OCI-LY7 (cell line): Measurements from ENCODE around the gene BUB3.

Experiments
- EZH2phosphoT487 ChIP-seq: fragments of 200-600 bp; sonication (generic); IDR thresholded peaks from 2 replicates; pipeline ENCODE4 v1.6.1; 2018; ENCODE audit warnings: low read depth, borderline replicate concordance, mild to moderate bottlenecking, mixed run types, antibody characterized with exemption, low read length, moderate library complexity, mixed read lengths
- TF ChIP-seq, protein P1 (sequence below): fragments of 200-600 bp; sonication (generic); conservative IDR thresholded peaks from 2 replicates; pipeline ENCODE4 v1.5.1; 2014; ENCODE audit warnings: mild to moderate bottlenecking, antibody characterized with exemption, low read length, moderate library complexity, mixed read lengths

DNA sequence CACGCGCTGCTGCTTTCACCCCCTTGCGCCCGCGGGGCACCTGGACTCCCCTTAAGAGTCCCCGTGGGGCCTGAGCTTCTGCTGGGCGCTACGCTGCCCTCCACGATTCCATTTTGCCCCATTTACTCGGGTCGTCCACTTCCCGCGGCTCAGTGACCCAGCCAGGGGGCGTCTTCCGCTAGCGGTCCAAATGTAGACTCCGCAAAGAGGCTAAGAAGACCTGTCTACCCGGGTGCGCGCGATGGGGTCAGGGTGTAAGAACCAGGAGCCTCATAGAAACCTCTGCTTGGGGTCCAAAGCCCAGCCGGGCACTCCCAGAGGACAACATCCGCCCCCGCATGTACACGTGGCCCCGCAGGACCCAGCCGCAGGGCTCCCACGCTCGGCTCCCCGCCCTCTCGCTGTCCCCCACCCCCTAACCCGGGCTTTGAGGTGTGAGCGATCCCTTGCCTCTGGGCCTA lies 11.5 kb upstream of the BUB3 start:
- TF ChIP-seq, protein P1, sequence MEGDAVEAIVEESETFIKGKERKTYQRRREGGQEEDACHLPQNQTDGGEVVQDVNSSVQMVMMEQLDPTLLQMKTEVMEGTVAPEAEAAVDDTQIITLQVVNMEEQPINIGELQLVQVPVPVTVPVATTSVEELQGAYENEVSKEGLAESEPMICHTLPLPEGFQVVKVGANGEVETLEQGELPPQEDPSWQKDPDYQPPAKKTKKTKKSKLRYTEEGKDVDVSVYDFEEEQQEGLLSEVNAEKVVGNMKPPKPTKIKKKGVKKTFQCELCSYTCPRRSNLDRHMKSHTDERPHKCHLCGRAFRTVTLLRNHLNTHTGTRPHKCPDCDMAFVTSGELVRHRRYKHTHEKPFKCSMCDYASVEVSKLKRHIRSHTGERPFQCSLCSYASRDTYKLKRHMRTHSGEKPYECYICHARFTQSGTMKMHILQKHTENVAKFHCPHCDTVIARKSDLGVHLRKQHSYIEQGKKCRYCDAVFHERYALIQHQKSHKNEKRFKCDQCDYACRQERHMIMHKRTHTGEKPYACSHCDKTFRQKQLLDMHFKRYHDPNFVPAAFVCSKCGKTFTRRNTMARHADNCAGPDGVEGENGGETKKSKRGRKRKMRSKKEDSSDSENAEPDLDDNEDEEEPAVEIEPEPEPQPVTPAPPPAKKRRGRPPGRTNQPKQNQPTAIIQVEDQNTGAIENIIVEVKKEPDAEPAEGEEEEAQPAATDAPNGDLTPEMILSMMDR = no peak
- TF ChIP-seq EZH2phosphoT487 = no peak
